Measurements from ENCODE around the gene NRDC. TPM values are rescaled to one million over a fixed set of nuclear protein-coding genes. Genes with fewer than 3 reads are reported as not detected.

NRDC gene
- total and polyA plus RNA-seq, 2 of the 8 experiments (the other 6 are each of a cell fraction or from before 2014, with no cell fraction given) = 70.2 to 182 TPM

DNA sequence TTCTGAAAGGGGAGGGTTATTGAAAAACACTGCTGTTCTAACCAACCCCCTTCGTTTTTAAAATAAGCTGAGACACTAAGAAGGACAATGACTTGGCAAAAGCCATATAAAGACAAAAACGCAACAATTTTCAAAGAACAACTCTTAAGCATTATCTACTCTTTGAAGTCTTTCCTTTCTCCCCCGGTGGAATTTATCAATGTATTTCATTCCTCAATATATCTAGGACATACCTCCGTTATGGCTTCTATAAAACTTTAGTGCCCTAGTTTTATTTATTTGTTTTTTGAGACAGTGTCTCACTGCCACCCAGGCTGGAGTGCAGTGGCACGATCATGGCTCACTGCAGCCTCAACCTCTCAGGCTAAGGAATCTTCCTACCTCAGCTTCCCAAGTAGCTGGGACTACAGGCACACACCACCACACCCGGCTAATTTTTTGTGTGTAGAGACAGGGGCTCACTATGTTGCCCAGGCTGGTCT lies 3.2 kb downstream of the NRDC start (continued):
- TF ChIP-seq, protein P1, sequence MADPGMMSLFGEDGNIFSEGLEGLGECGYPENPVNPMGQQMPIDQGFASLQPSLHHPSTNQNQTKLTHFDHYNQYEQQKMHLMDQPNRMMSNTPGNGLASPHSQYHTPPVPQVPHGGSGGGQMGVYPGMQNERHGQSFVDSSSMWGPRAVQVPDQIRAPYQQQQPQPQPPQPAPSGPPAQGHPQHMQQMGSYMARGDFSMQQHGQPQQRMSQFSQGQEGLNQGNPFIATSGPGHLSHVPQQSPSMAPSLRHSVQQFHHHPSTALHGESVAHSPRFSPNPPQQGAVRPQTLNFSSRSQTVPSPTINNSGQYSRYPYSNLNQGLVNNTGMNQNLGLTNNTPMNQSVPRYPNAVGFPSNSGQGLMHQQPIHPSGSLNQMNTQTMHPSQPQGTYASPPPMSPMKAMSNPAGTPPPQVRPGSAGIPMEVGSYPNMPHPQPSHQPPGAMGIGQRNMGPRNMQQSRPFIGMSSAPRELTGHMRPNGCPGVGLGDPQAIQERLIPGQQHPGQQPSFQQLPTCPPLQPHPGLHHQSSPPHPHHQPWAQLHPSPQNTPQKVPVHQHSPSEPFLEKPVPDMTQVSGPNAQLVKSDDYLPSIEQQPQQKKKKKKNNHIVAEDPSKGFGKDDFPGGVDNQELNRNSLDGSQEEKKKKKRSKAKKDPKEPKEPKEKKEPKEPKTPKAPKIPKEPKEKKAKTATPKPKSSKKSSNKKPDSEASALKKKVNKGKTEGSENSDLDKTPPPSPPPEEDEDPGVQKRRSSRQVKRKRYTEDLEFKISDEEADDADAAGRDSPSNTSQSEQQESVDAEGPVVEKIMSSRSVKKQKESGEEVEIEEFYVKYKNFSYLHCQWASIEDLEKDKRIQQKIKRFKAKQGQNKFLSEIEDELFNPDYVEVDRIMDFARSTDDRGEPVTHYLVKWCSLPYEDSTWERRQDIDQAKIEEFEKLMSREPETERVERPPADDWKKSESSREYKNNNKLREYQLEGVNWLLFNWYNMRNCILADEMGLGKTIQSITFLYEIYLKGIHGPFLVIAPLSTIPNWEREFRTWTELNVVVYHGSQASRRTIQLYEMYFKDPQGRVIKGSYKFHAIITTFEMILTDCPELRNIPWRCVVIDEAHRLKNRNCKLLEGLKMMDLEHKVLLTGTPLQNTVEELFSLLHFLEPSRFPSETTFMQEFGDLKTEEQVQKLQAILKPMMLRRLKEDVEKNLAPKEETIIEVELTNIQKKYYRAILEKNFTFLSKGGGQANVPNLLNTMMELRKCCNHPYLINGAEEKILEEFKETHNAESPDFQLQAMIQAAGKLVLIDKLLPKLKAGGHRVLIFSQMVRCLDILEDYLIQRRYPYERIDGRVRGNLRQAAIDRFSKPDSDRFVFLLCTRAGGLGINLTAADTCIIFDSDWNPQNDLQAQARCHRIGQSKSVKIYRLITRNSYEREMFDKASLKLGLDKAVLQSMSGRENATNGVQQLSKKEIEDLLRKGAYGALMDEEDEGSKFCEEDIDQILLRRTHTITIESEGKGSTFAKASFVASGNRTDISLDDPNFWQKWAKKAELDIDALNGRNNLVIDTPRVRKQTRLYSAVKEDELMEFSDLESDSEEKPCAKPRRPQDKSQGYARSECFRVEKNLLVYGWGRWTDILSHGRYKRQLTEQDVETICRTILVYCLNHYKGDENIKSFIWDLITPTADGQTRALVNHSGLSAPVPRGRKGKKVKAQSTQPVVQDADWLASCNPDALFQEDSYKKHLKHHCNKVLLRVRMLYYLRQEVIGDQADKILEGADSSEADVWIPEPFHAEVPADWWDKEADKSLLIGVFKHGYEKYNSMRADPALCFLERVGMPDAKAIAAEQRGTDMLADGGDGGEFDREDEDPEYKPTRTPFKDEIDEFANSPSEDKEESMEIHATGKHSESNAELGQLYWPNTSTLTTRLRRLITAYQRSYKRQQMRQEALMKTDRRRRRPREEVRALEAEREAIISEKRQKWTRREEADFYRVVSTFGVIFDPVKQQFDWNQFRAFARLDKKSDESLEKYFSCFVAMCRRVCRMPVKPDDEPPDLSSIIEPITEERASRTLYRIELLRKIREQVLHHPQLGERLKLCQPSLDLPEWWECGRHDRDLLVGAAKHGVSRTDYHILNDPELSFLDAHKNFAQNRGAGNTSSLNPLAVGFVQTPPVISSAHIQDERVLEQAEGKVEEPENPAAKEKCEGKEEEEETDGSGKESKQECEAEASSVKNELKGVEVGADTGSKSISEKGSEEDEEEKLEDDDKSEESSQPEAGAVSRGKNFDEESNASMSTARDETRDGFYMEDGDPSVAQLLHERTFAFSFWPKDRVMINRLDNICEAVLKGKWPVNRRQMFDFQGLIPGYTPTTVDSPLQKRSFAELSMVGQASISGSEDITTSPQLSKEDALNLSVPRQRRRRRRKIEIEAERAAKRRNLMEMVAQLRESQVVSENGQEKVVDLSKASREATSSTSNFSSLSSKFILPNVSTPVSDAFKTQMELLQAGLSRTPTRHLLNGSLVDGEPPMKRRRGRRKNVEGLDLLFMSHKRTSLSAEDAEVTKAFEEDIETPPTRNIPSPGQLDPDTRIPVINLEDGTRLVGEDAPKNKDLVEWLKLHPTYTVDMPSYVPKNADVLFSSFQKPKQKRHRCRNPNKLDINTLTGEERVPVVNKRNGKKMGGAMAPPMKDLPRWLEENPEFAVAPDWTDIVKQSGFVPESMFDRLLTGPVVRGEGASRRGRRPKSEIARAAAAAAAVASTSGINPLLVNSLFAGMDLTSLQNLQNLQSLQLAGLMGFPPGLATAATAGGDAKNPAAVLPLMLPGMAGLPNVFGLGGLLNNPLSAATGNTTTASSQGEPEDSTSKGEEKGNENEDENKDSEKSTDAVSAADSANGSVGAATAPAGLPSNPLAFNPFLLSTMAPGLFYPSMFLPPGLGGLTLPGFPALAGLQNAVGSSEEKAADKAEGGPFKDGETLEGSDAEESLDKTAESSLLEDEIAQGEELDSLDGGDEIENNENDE (IDR thresholded peaks at IDR 0.05; ENCODE audit: insufficient replicate concordance, low read length) = no peak
- TF ChIP-seq FOSL1 (IDR thresholded peaks at IDR 0.05; ENCODE audit: insufficient read depth, low read depth, low read length) = no peak

Data from H1 (cell line).